NCI-H748 treated with DMSO at 0.1 percent for 48 hours (cell line): ENCODE results near the gene RALGPS2.

Source experiments
- DNase-seq: peaks from one replicate; lab custom pipeline; 2025; lab: John Stamatoyannopoulos, UW

The RALGPS2 gene

GRCh38 chr1:178921499-178921898 lies 196.5 kb downstream of the RALGPS2 start:
- no peak for DNase-seq

GRCh38 chr1:178923512-178923911 lies 198.5 kb downstream of the RALGPS2 start:
- no peak for DNase-seq

GRCh38 chr1:178926046-178926445 lies 201.0 kb downstream of the RALGPS2 start:
- DNase-seq: no peak

- DNase-seq: no peak
Measured at GRCh38 chr1:178927003-178927402, 202.0 kb downstream of the RALGPS2 start.

GRCh38 chr1:178928041-178928440 lies 203.0 kb downstream of the RALGPS2 start:
- DNase-seq: no peak

- no peak for DNase-seq
Measured at GRCh38 chr1:178928976-178929375, 203.9 kb downstream of the RALGPS2 start.

- no peak for DNase-seq
Measured at GRCh38 chr1:178931858-178932551, 207.0 kb downstream of the RALGPS2 start.

GRCh38 chr1:178932552-178932906 lies 207.5 kb downstream of the RALGPS2 start:
- DNase-seq: no peak

GRCh38 chr1:178933105-178933561 lies 208.1 kb downstream of the RALGPS2 start:
- DNase-seq: no peak

- DNase-seq: no peak
Measured at GRCh38 chr1:178933709-178934490, 208.9 kb downstream of the RALGPS2 start.

GRCh38 chr1:178934546-178934945 lies 209.5 kb downstream of the RALGPS2 start:
- DNase-seq: no peak

GRCh38 chr1:178935610-178936009 lies 210.6 kb downstream of the RALGPS2 start:
- DNase-seq: no peak

- DNase-seq: no peak
Measured at GRCh38 chr1:178937695-178938094, 212.7 kb downstream of the RALGPS2 start.

- DNase-seq: no peak
Measured at GRCh38 chr1:178938101-178938958, 213.3 kb downstream of the RALGPS2 start.

GRCh38 chr1:178938959-178939317 lies 213.9 kb downstream of the RALGPS2 start:
- no peak for DNase-seq

GRCh38 chr1:178939338-178940067 lies 214.5 kb downstream of the RALGPS2 start:
- no peak for DNase-seq

GRCh38 chr1:178940068-178940765 lies 215.2 kb downstream of the RALGPS2 start:
- DNase-seq: no peak

GRCh38 chr1:178941261-178941689 lies 216.2 kb downstream of the RALGPS2 start:
- no peak for DNase-seq

- no peak for DNase-seq
Measured at GRCh38 chr1:178941849-178942248, 216.8 kb downstream of the RALGPS2 start.

GRCh38 chr1:178942285-178943198 lies 217.5 kb downstream of the RALGPS2 start:
- no peak for DNase-seq
